ENCODE data around the gene SFTPB. TPM values are rescaled to one million over a fixed set of nuclear protein-coding genes. Genes with fewer than 3 reads are reported as not detected.

SFTPB gene
- total RNA-seq (2014; rRNA removed; shearing (Covaris generic)): not detected in 2 replicates
- not detected in 2 replicates for total RNA-seq (2022)
- Bru-seq, nascent RNA: not detected
- BruChase-seq, experiment 1, labeled RNA remaining after a 6-hour chase: not detected
- not detected for BruChase-seq, experiment 2, labeled RNA remaining after a 2-hour chase
- long read RNA-seq, partial matches to known transcripts: 0 of 1 reads
- long read RNA-seq, other reads (novel, unspliced or antisense): 1 of 1 reads

DNA sequence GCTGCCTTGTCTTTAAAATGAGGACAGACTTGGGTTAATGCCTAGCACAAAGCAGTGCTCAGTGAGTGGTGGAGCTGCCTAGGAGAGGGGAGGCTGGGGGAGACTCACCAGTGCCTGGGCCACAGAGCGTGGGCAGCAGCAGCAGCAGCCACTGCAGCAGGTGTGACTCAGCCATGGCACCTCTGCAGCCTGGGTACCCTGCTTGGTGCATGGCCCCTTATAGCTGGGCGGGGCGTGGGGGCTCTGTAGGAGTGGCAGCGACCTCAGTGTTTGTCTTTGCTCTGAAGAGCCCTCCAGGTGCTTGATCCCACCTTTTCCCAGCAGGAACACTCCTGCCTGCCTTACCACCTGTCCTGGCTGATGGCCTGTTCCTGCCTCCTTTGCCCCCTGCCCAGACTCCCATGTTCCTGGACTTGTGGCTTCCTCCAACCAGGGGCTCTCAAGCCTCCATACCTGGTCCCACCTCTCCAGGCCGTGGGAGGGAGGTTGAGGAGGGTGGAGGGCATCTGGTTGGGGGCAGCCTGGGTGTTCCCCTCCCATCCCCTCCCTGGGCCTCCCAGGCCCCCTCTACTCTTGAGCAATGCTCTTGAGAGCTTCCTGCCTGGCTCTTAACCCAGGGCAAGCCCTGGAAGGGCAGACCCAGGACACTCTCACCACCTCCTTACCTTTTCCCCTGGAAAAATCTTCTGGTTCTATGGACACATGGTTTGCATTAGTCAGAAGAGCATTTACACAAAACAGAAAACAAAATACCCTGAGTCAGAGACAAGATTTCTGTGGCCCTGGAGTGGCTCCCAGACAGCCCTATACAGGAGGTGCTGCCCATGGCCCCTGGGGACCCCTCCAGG lies at the start of gene SFTPB:
SFTPB (minus strand) TSS at position 191 of the 848 bp plus-strand sequence; CDS start at position 175, 16 bp downstream.
- ChIA-PET POLR2A (interaction anchor here (0.5 kb wide), 1 partner anchor 41 kb away, joined by 3 read pairs; no protein-coding TSS in a partner anchor), CTCF (ENCODE audit: unreplicated experiment) (no interaction called here)
- H3K9me2 ChIP-seq (ENCODE audit: insufficient read depth, low read length): no peaks in the 10 kb centered on the region
- TF ChIP-seq, protein P1, sequence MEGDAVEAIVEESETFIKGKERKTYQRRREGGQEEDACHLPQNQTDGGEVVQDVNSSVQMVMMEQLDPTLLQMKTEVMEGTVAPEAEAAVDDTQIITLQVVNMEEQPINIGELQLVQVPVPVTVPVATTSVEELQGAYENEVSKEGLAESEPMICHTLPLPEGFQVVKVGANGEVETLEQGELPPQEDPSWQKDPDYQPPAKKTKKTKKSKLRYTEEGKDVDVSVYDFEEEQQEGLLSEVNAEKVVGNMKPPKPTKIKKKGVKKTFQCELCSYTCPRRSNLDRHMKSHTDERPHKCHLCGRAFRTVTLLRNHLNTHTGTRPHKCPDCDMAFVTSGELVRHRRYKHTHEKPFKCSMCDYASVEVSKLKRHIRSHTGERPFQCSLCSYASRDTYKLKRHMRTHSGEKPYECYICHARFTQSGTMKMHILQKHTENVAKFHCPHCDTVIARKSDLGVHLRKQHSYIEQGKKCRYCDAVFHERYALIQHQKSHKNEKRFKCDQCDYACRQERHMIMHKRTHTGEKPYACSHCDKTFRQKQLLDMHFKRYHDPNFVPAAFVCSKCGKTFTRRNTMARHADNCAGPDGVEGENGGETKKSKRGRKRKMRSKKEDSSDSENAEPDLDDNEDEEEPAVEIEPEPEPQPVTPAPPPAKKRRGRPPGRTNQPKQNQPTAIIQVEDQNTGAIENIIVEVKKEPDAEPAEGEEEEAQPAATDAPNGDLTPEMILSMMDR (conservative IDR thresholded peaks at IDR 0.05; ENCODE audit: low read length): no peak
- TF ChIP-seq EZH2phosphoT487 (IDR thresholded peaks at IDR 0.05; ENCODE audit: borderline replicate concordance, low read depth, low read length): no peak
- no TSS peak for BruUV-seq (replicated peaks)
- no peaks in the 10 kb centered on the region for H3K36me3 ChIP-seq (ENCODE audit: insufficient read depth, low read length)
- no peaks in the 10 kb centered on the region for H4K20me1 ChIP-seq (ENCODE audit: insufficient read depth, low read length)
- intact Hi-C loops (cut with micrococcal nuclease; ENCODE audit: unreplicated experiment): no loop called here
- no peak within 1 kb of the TSS for H3K27ac ChIP-seq (ENCODE audit: low read depth, low read length, poor library complexity, severe bottlenecking)
- no peak for DNase-seq (ENCODE audit: low spot score)
- peaks cover 4% of the 10 kb centered on the region for H3K4me1 ChIP-seq (ENCODE audit: insufficient read depth, low read length, poor library complexity, severe bottlenecking)
- no peak within 1 kb of the TSS for H3K4me3 ChIP-seq (ENCODE audit: low read depth, low read length, poor library complexity, severe bottlenecking)
- no peaks in the 10 kb centered on the region for H3K79me2 ChIP-seq (ENCODE audit: insufficient read depth, low read depth, low read length)
- no peak within 1 kb of the TSS for H2AFZ ChIP-seq (ENCODE audit: low read length)
- no peaks in the 10 kb centered on the region for H3K9me3 ChIP-seq (ENCODE audit: low read length)
- no peak within 1 kb of the TSS for H3K4me2 ChIP-seq (ENCODE audit: low read length)

DNA sequence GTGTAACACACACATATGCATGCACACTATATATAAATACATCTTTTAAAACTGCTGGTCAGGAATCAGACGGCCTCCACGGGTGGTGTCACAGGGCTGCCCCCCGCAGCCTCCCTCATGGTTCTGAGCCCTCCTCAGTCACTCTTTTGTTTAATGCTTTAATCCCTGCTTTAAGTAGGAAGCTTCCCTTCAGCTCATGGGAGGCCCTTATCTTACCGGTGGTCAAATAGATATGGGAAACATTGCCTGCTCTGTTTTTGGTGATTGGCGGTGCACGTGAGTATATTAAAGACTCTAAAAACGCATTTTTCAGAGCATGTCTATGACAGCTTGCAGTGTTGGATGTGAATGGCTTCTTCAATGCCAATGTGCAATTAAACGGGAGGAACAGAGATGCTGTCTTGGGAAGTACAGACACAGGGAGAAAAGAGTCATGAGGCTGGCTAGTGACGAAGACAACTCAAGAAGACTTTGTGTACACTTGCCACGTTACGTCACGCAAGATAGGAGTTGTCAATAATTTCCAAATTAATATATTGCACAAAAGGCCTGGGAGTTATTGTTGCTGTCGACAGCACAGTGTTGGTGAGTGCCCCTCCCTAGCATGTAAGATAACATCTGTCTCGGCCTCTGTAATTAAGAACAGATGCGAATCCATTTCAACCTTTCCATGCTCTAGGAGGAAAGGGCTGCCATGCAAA lies 49.5 kb upstream of the SFTPB start:
- CTCF ChIA-PET (ENCODE audit: unreplicated experiment): interaction anchor here (0.6 to 0.9 kb wide), 2 partner anchors 80 to 179 kb away, joined by 3 to 5 read pairs; partner anchors contain the start of gene MAT2A
- Histone ChIP-seq H3K79me2 (ENCODE audit: insufficient read depth, low read depth, low read length) (no peaks in the 10 kb centered on the region), H2AFZ (ENCODE audit: low read length) (no peak overlapping the region), H4K20me1 (ENCODE audit: insufficient read depth, low read length) (no peaks in the 10 kb centered on the region), H3K27ac (ENCODE audit: low read depth, low read length, poor library complexity, severe bottlenecking) (no peak overlapping the region), H3K36me3 (ENCODE audit: insufficient read depth, low read length) (no peaks in the 10 kb centered on the region), H3K4me1 (ENCODE audit: insufficient read depth, low read length, poor library complexity, severe bottlenecking) (no peaks in the 10 kb centered on the region), H3K4me3 (ENCODE audit: low read depth, low read length, poor library complexity, severe bottlenecking) (no peak overlapping the region), H3K9me2 (ENCODE audit: insufficient read depth, low read length) (no peaks in the 10 kb centered on the region), H3K9me3 (ENCODE audit: low read length) (no peaks in the 10 kb centered on the region), H3K4me2 (ENCODE audit: low read length) (no peak overlapping the region)
- POLR2A ChIA-PET: interaction anchor here (0.6 kb wide), 1 partner anchor 168 kb away, joined by 5 read pairs; no protein-coding TSS in a partner anchor
- BruUV-seq (replicated peaks): no TSS peak
- intact Hi-C loops (cut with micrococcal nuclease; ENCODE audit: unreplicated experiment): no loop called here
- TF ChIP-seq, protein P1 (conservative IDR thresholded peaks at IDR 0.05; ENCODE audit: low read length): no peak
- TF ChIP-seq EZH2phosphoT487 (IDR thresholded peaks at IDR 0.05; ENCODE audit: borderline replicate concordance, low read depth, low read length): no peak
- no peak for DNase-seq (ENCODE audit: low spot score)
